Measurements from ENCODE around the gene HMX1.

HMX1 gene

GRCh38 chr4:8838961-8839431, 32.6 kb downstream of the HMX1 start:
- DNase-seq = no peak

GRCh38 chr4:8838296-8838960, 33.2 kb downstream of the HMX1 start:
- no peak for DNase-seq

- no peak for DNase-seq
Measured at GRCh38 chr4:8837181-8837841, 34.3 kb downstream of the HMX1 start.

GRCh38 chr4:8836664-8837171, 34.9 kb downstream of the HMX1 start:
- DNase-seq = no peak

GRCh38 chr4:8835521-8836365, 35.9 kb downstream of the HMX1 start:
- DNase-seq = no peak

GRCh38 chr4:8834681-8835220, 36.9 kb downstream of the HMX1 start:
- no peak for DNase-seq

- no peak for DNase-seq
Measured at GRCh38 chr4:8832113-8832915, 39.3 kb downstream of the HMX1 start.

- DNase-seq = no peak
Measured at GRCh38 chr4:8831221-8832112, 40.2 kb downstream of the HMX1 start.

GRCh38 chr4:8830611-8831200, 40.9 kb downstream of the HMX1 start:
- no peak for DNase-seq

GRCh38 chr4:8830056-8830455, 41.6 kb downstream of the HMX1 start:
- no peak for DNase-seq

- no peak for DNase-seq
Measured at GRCh38 chr4:8829584-8829983, 42.1 kb downstream of the HMX1 start.

GRCh38 chr4:8828869-8829268, 42.8 kb downstream of the HMX1 start:
- DNase-seq = no peak

- no peak for DNase-seq
Measured at GRCh38 chr4:8821151-8821950, 50.3 kb downstream of the HMX1 start.

GRCh38 chr4:8820178-8821102, 51.2 kb downstream of the HMX1 start:
- no peak for DNase-seq

- no peak for DNase-seq
Measured at GRCh38 chr4:8819473-8820177, 52.0 kb downstream of the HMX1 start.

GRCh38 chr4:8819019-8819418, 52.6 kb downstream of the HMX1 start:
- DNase-seq = no peak

- no peak for DNase-seq
Measured at GRCh38 chr4:8818063-8818881, 53.4 kb downstream of the HMX1 start.

GRCh38 chr4:8817813-8818062, 53.9 kb downstream of the HMX1 start:
- no peak for DNase-seq
